Raji (cell line): ENCODE results near the gene HLF.

Source experiments
- POLR2A ChIP-seq: IDR thresholded peaks from 2 replicates; pipeline ENCODE4 v1.6.1; 2011; ENCODE audit warnings: low read depth, low read length, control low read depth; ENCODE audit not compliant: insufficient read depth

HLF gene

DNA sequence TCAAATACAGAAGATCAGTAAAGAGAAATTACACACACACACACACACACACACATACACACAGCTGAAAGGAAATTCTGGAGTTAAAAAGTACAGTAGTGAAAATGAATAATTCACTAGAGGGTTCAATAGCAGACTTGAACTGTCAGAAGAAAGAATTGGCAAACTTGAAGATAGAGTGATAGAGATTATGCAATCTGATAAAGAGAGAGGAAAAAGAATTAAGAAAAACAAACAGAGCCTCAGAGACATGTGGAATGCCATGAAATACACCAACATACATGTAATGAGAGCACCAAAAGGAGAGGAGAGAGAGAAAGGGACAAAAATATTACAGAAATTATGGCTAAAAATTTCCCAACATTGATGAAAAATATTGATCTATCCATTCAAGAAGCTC lies 96.2 kb downstream of the HLF start:
- TF ChIP-seq POLR2A = no peak

DNA sequence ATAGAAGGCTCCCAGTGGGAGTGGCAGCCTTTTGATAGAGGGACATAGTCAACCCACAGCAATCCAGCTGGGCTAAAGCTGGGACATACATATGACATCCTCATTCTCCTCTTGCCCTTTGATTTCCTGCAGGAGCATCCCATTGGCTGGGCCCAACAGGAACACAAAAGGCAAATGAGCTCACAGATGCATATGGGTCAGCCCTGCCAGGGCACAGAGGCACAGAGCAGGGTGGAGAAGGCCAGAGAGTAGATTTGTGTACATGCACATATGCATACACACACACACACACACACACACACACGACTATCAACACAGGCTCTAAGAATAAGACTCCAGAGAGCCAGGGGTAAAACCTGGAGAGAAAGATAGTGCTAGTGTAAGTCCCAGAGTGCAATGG lies 98.3 kb downstream of the HLF start:
- no peak for TF ChIP-seq POLR2A

DNA sequence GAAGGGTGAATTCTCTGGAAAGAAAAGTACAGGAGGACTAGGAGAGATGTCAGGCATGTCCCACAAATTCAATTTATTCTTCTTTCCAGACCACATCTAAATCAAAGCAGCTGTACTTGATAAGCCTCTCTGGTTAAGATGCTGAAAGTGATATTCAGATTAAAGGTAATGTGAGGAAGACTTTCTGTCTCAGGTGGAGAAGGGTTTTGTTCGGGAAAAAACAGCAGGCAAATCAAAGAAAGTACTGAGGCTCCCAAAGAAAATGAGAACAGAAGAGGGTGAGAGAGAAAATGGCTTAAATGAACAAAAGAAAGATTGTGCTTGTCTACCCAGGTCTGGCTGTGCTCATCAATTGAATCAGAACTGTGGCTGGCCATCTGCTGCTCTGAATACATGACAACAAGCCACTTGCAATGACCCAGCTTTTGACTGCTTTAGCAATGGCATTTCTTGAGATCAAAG lies 101.3 kb downstream of the HLF start:
- no peak for TF ChIP-seq POLR2A

DNA sequence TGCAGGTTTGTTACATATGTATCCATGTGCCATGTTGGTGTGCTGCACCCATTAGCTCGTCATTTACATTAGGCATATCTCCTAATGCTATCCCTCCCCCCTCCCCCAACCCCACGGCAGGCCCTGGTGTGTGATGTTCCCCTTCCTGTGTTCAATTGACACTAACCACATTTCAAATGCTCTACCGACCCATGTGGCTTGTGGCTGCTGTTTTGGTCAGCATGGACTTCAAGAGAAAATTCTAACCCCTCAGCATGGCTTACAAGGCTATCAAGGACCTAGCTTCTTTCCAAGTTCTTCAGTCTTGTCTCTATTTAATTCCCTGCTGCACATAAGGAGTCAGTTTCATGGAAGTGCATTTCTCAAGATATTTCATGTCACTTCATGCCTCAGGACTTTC lies 103.9 kb downstream of the HLF start:
- TF ChIP-seq POLR2A = no peak
